Endothelial cell of umbilical vein (primary cell): Measurements from ENCODE around the gene RELCH. TPM values are rescaled to one million over a fixed set of nuclear protein-coding genes. Genes with fewer than 3 reads are reported as not detected.

ENCODE experiments used
- BruUV-seq: library from RNA; stranded (reverse); fragments of 400-500 nt; replicated peaks from 2 replicates; lab custom pipeline; 2021; lab: Mats Ljungman, UMichigan
- CTCF ChIA-PET: fragments of 300-600, 350-600 bp; sonication (Branson Sonifier 250); formaldehyde crosslinking; loops from one replicate; lab custom pipeline; 2021; ENCODE audit warnings: antibody characterized with exemption, inconsistent platforms; lab: Charles Lee
- POLR2A ChIA-PET: fragments of 300-600, 350-600 bp; sonication (Branson Sonifier 250); formaldehyde crosslinking; loops from one replicate; lab custom pipeline; 2021; ENCODE audit warnings: antibody characterized with exemption, inconsistent platforms; lab: Charles Lee
- DNase-seq: peaks from one replicate; pipeline ENCODE4 v3.0.0-alpha.2; 2011; ENCODE audit warnings: low read depth, low spot score
- FAIRE-seq: peaks from 2 replicates; lab custom pipeline; 2011; peaks lifted over from hg19 to GRCh38; lab: Jason Lieb, UNC
- H2AFZ ChIP-seq: 2 replicates; pipeline ENCODE4 v1.6.0; 2012; ENCODE audit warnings: low read depth, low read length, control low read depth, inconsistent platforms
- H3K27ac ChIP-seq: 2 replicates; pipeline ENCODE4 v1.5.1; 2011; ENCODE audit warnings: low read depth, mild to moderate bottlenecking, control low read depth, low read length, moderate library complexity; ENCODE audit not compliant: insufficient read depth
- H3K27me3 ChIP-seq, 2 experiments: 2 replicates each; pipeline versions ENCODE4 v1.6.0 to v1.6.1; 2011; ENCODE audit warnings: low read length in 2 of 2, mixed read lengths in 1 of 2; ENCODE audit not compliant: control insufficient read depth in 2 of 2, insufficient read depth in 2 of 2
- H3K36me3 ChIP-seq, 2 experiments: 2 replicates in 1 of 2; 3 replicates in 1 of 2; pipeline ENCODE4 v1.5.1; 2011; ENCODE audit warnings: low read length in 2 of 2, mild to moderate bottlenecking in 1 of 2, moderate library complexity in 1 of 2; ENCODE audit not compliant: control insufficient read depth in 2 of 2, insufficient read depth in 2 of 2; ENCODE audit errors: extremely low read depth in 1 of 2
- H3K4me1 ChIP-seq: 3 replicates; pipeline ENCODE4 v1.5.1; 2011; ENCODE audit warnings: mild to moderate bottlenecking, low read length; ENCODE audit not compliant: control insufficient read depth, insufficient read depth; ENCODE audit errors: extremely low read depth
- H3K4me2 ChIP-seq: 2 replicates; pipeline ENCODE4 v1.6.1; 2011; ENCODE audit warnings: low read length, control low read depth, mixed read lengths; ENCODE audit not compliant: insufficient read depth
- H3K4me3 ChIP-seq, 3 experiments: fragments of 200-600 bp in 1 of 3; sonication (generic), shearing (Covaris generic) in 1 of 3; replicated peaks in 1 of 3; 2 replicates each; pipeline ENCODE4 v1.5.1; 2011 to 2016; ENCODE audit warnings: control low read depth in 3 of 3, low read length in 3 of 3, mild to moderate bottlenecking in 2 of 3, inconsistent platforms in 1 of 3, low read depth in 1 of 3, moderate library complexity in 1 of 3; ENCODE audit not compliant: insufficient read depth in 1 of 3
- H3K79me2 ChIP-seq: 2 replicates; pipeline ENCODE4 v1.6.0; 2012; ENCODE audit warnings: low read length, inconsistent platforms; ENCODE audit not compliant: control insufficient read depth, insufficient read depth
- H3K9ac ChIP-seq: replicated peaks from 2 replicates; pipeline ENCODE3; 2011; ENCODE audit warnings: low read length, control low read depth; ENCODE audit not compliant: insufficient read depth; ENCODE audit errors: extremely low read depth
- H3K9me1 ChIP-seq: replicated peaks from 3 replicates; pipeline ENCODE4 v1.6.0; 2011; ENCODE audit warnings: mild to moderate bottlenecking, low read length; ENCODE audit not compliant: control insufficient read depth, insufficient read depth; ENCODE audit errors: extremely low read depth
- H3K9me3 ChIP-seq: replicated peaks from 2 replicates; pipeline ENCODE4 v1.5.1; 2012; ENCODE audit warnings: low read length, inconsistent platforms; ENCODE audit not compliant: control insufficient read depth, insufficient read depth
- H4K20me1 ChIP-seq: replicated peaks from 2 replicates; pipeline ENCODE3; 2011; ENCODE audit warnings: mild to moderate bottlenecking, low read length; ENCODE audit not compliant: control insufficient read depth, insufficient read depth; ENCODE audit errors: extremely low read depth
- EZH2 ChIP-seq: IDR thresholded peaks from 2 replicates; pipeline ENCODE4 v1.6.1; 2012; ENCODE audit warnings: borderline replicate concordance, low read depth, mild to moderate bottlenecking, moderate library complexity, low read length, inconsistent platforms; ENCODE audit not compliant: severe bottlenecking
- FOS ChIP-seq: IDR thresholded peaks from 2 replicates; pipeline ENCODE4 v1.6.1; 2011; ENCODE audit warnings: mild to moderate bottlenecking, low read length, moderate library complexity, borderline replicate concordance; ENCODE audit not compliant: insufficient read depth
- GATA2 ChIP-seq: IDR thresholded peaks from 2 replicates; pipeline ENCODE4 v1.7.0; 2011; ENCODE audit warnings: low read depth, mild to moderate bottlenecking, moderate library complexity, mixed read lengths, low read length; ENCODE audit not compliant: insufficient read length, insufficient read depth
- JUN ChIP-seq: IDR thresholded peaks from 2 replicates; pipeline ENCODE4 v1.6.1; 2011; ENCODE audit warnings: borderline replicate concordance, low read depth; ENCODE audit not compliant: insufficient read length, insufficient read depth
- MYC ChIP-seq: IDR thresholded peaks from one replicate; pipeline ENCODE4 v1.6.1; 2011; ENCODE audit warnings: mild to moderate bottlenecking, low read depth, low read length
- POLR2A ChIP-seq: IDR thresholded peaks from 2 replicates; pipeline ENCODE4 v1.6.1; 2012; ENCODE audit warnings: low read depth, mild to moderate bottlenecking, control low read depth, low read length
- POLR2AphosphoS5 ChIP-seq: IDR thresholded peaks from 2 replicates; pipeline ENCODE4 v1.6.1; 2012; ENCODE audit warnings: low read depth, mild to moderate bottlenecking, control low read depth, low read length, moderate library complexity; ENCODE audit not compliant: insufficient read depth
- dilution Hi-C: fragments of 300-500 bp; cut with MboI; formaldehyde crosslinking; loops from one replicate; pipeline ENCODE4 v1.15.0; 2019; ENCODE audit warnings: low sequenced_read_pairs; ENCODE audit not compliant: extremely low pct_ligation_motif_present
- intact Hi-C: fragments of 100-400 bp; cut with micrococcal nuclease; formaldehyde crosslinking; loops from one replicate; pipeline ENCODE4 v1.10.0; 2022
- polyA plus RNA-seq, 4 experiments: library from polyadenylated mRNA; depleted of rRNA in 3 of 4; stranded (reverse) in 3 of 4; unstranded in 1 of 4; fragments of >200 nt; gene quantifications; 2 replicates each; pipeline versions ENCODE4 v1.2.1 to v1.2.3, GENCODE V29; 2011 to 2012; ENCODE audit warnings: missing spikeins in 1 of 4
- total RNA-seq: library from RNA; stranded (reverse); gene quantifications from 2 replicates; pipeline ENCODE4 v1.2.3, GENCODE V29; 2021
- TF ChIP-seq, protein P1 (sequence below), 2 donors: IDR thresholded peaks; 1 replicate in 1 of 2; 2 replicates in 1 of 2; pipeline ENCODE4 v1.5.1; 2011; ENCODE audit warnings: low read length in 2 of 2, mild to moderate bottlenecking in 2 of 2, moderate library complexity in 2 of 2, control low read depth in 1 of 2, inconsistent platforms in 1 of 2, low read depth in 1 of 2; ENCODE audit not compliant: insufficient read depth in 1 of 2; ENCODE audit errors: extremely low read depth in 1 of 2
- TF ChIP-seq, protein P2 (sequence below): IDR thresholded peaks from 2 replicates; pipeline ENCODE4 v1.6.1; 2011; ENCODE audit not compliant: insufficient read depth, insufficient read length

Gene RELCH
- total and polyA plus RNA-seq, 2 donors (not counting 3 experiments of a cell fraction or from before 2014, with no cell fraction given): 6.6 to 25.2 TPM

DNA sequence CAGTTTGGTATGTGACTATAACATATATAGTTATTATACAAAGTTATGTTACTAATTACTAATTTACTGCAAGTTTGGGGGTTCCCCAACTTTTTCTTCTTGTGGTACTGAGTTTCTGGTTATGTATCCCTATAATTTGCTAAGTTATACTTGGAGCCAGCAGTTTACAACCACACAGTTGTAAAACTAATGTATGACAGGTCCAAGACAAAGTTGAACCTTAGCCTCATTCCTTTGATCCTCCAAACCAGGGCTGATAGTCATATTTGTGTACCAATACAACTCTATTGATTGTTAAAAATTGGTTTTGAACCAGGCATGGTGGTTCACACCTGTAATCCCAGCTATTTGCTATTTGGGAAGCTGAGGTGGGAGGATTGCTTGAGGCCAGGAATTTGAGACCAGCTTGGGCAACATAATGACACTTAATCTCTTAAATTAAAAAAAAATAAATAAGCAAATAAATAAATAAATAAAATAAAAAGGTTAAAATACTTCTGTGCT is 24.3 kb downstream of the RELCH start:
- TF ChIP-seq EZH2 (no peak), POLR2AphosphoS5 (no peak), JUN (no peak), MYC (no peak), GATA2 (no peak), FOS (no peak), POLR2A (no peak)
- TF ChIP-seq, protein P1, sequence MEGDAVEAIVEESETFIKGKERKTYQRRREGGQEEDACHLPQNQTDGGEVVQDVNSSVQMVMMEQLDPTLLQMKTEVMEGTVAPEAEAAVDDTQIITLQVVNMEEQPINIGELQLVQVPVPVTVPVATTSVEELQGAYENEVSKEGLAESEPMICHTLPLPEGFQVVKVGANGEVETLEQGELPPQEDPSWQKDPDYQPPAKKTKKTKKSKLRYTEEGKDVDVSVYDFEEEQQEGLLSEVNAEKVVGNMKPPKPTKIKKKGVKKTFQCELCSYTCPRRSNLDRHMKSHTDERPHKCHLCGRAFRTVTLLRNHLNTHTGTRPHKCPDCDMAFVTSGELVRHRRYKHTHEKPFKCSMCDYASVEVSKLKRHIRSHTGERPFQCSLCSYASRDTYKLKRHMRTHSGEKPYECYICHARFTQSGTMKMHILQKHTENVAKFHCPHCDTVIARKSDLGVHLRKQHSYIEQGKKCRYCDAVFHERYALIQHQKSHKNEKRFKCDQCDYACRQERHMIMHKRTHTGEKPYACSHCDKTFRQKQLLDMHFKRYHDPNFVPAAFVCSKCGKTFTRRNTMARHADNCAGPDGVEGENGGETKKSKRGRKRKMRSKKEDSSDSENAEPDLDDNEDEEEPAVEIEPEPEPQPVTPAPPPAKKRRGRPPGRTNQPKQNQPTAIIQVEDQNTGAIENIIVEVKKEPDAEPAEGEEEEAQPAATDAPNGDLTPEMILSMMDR (IDR thresholded peaks at IDR 0.05; ENCODE audit: extremely low read depth in 1 of 2, insufficient read depth in 1 of 2, low read depth in 1 of 2, low read length in 2 of 2): no peak
- TF ChIP-seq, protein P2, sequence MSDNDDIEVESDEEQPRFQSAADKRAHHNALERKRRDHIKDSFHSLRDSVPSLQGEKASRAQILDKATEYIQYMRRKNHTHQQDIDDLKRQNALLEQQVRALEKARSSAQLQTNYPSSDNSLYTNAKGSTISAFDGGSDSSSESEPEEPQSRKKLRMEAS: no peak
- Histone ChIP-seq H3K4me2 (no peak overlapping the region), H3K36me3 (peaks cover 0 to 2% of the 10 kb centered on the region in 2 experiments), H3K9me1 (peaks cover 3% of the 10 kb centered on the region), H2AFZ (no peak overlapping the region), H3K27ac (no peak overlapping the region), H3K4me1 (no peaks in the 10 kb centered on the region), H3K79me2 (peaks cover 33% of the 10 kb centered on the region), H4K20me1 (no peaks in the 10 kb centered on the region), H3K27me3 (no peaks in the 10 kb centered on the region), H3K9ac (no peak overlapping the region), H3K9me3 (no peaks in the 10 kb centered on the region), H3K4me3 (no peak overlapping the region)
- no TSS peak for BruUV-seq
- CTCF ChIA-PET: no interaction called here
- intact Hi-C loops (no loop called here), dilution Hi-C loops (no loop called here)
- FAIRE-seq (no peak), DNase-seq (no peak)
- POLR2A ChIA-PET: no interaction called here
